Measurements from ENCODE around the gene YBX1.
A peak's percentile ranks its signal among the peaks of the same experiment; 100 is the strongest.
"Not testable (repeated sequence)": the region's sequence is repeated elsewhere in the genome, so short reads cannot be mapped to it uniquely, and the experiment has no call there.

The YBX1 gene

DNA sequence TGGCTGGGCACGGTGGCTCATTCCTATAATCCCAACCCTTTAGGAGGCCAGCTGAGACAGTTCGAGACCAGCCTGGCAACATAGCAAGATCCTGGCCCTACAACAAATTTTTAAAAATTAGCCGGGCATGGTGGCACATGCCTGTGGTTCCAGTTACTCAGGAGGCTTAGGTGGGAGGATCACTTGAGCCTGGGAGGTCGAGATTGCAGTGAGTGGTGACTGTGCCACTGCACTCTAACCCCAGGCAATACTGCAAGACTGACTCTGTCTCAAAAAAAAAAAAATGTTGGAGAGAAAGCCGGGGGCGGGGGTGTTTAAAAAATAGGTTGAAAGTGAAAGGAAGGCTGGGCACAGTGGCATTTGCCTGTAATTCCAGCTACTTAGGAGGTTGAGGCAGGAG is 41.3 kb downstream of the YBX1 start:
- DNase-seq: no peak
- in situ Hi-C loops (cut with HindIII; ENCODE audit: low pct_ligation_motif_present, low sequenced_read_pairs): no loop called here
- Histone ChIP-seq H3K4me3 (ENCODE audit: low read depth, low read length) (no peak overlapping the region), H3K27me3 (replicated peaks) (no peaks in the 10 kb centered on the region), H3K27ac (no peak overlapping the region), H3K36me3 (replicated peaks) (no peaks in the 10 kb centered on the region)
- no peak for TF ChIP-seq CTCF (IDR thresholded peaks at IDR 0.05; ENCODE audit: low read depth, low read length, missing control alignments)

DNA sequence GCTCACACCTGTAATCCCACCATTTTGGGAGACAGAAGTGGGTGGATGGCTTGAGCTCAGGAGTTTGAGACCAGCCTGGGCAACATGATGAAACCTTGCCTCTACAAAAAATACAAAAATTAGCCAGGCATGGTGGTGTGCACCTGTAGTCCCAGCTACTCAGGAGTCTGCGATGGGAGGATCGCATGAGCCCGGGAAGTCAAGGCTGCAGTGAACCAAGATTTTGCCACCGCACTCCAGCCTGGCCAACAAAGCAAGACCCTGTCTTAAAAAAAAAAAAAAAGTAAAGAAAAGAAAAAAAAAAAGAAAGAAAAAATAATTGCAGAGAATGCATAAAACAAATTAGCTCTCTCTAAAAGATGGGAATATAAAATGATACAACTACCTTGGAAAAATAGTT is 43.6 kb downstream of the YBX1 start:
- H3K36me3 ChIP-seq (replicated peaks); in situ Hi-C loops (cut with HindIII; ENCODE audit: low pct_ligation_motif_present, low sequenced_read_pairs); DNase-seq: not testable (repeated sequence)

GRCh38 chr1:42730002-42730401 is 47.8 kb downstream of the YBX1 start:
- no peak for DNase-seq
- in situ Hi-C loops (cut with HindIII; ENCODE audit: low pct_ligation_motif_present, low sequenced_read_pairs): no loop called here
- Histone ChIP-seq H3K27ac (no peak overlapping the region), H3K27me3 (replicated peaks) (no peaks in the 10 kb centered on the region), H3K36me3 (replicated peaks) (no peaks in the 10 kb centered on the region), H3K4me3 (ENCODE audit: low read depth, low read length) (no peak overlapping the region)
- peak; percentile 11 for TF ChIP-seq CTCF (IDR thresholded peaks at IDR 0.05; ENCODE audit: low read depth, low read length, missing control alignments)

More for the DNA sequence above, 43.6 kb downstream of the YBX1 start:
- not testable (repeated sequence) for H3K27ac ChIP-seq; H3K27me3 ChIP-seq (replicated peaks); H3K4me3 ChIP-seq (ENCODE audit: low read depth, low read length)

- no peak for TF ChIP-seq CTCF (IDR thresholded peaks at IDR 0.05; ENCODE audit: low read depth, low read length, missing control alignments)
- no peak for DNase-seq
- Histone ChIP-seq H3K27me3 (replicated peaks) (no peaks in the 10 kb centered on the region), H3K27ac (no peak overlapping the region), H3K36me3 (replicated peaks) (no peaks in the 10 kb centered on the region), H3K4me3 (ENCODE audit: low read depth, low read length) (no peak overlapping the region)
- in situ Hi-C loops (cut with HindIII; ENCODE audit: low pct_ligation_motif_present, low sequenced_read_pairs): no loop called here
These were observed 48.8 kb downstream of the YBX1 start for GRCh38 chr1:42730988-42731387.

- H3K27ac ChIP-seq: no peak overlapping the region
- TF ChIP-seq CTCF (IDR thresholded peaks at IDR 0.05; ENCODE audit: low read depth, low read length, missing control alignments): no peak
- H3K27me3 ChIP-seq (replicated peaks): no peaks in the 10 kb centered on the region
- H3K36me3 ChIP-seq (replicated peaks): no peaks in the 10 kb centered on the region
- no peak overlapping the region for H3K4me3 ChIP-seq (ENCODE audit: low read depth, low read length)
- no peak for DNase-seq
- in situ Hi-C loops (cut with HindIII; ENCODE audit: low pct_ligation_motif_present, low sequenced_read_pairs): no loop called here
These were observed 49.4 kb downstream of the YBX1 start for GRCh38 chr1:42731585-42731984.

DNA sequence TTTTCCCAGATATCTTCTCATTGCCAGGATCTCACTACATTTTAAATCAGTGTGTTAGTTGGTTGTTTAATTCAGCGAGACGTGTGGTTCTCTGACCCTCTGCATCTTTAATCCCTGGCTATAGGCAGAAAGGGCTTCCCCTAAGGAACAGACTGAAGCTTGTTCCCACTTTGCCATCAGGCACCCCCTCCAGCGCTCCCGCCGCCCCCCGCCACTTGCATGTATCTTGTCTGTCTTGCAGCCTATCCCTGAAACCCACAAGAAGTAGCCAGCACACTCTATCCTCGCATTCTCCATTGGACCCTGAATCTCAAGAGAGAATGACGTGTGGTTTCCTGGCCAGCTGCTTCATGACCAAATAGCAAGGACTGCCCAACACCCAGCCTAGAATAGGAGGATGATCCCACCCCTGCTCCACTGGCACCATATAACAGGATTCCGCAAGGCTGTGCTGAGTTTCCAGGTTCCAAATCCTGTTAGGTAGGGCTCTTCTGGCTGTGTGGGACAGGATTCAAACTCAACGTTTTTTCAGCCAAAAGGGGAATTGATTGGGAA is 50.0 kb downstream of the YBX1 start:
- in situ Hi-C loops (cut with HindIII; ENCODE audit: low pct_ligation_motif_present, low sequenced_read_pairs): no loop called here

More for the DNA sequence above, 50.0 kb downstream of the YBX1 start:
- no peak for TF ChIP-seq CTCF (IDR thresholded peaks at IDR 0.05; ENCODE audit: low read depth, low read length, missing control alignments)
- no peaks in the 10 kb centered on the region for H3K36me3 ChIP-seq (replicated peaks)
- H3K4me3 ChIP-seq (ENCODE audit: low read depth, low read length): no peak overlapping the region
- no peak for DNase-seq
- H3K27me3 ChIP-seq (replicated peaks): no peaks in the 10 kb centered on the region
- H3K27ac ChIP-seq: no peak overlapping the region

All from brain microvascular endothelial cell (primary cell).